ENCODE data around the gene CALM1. TPM values are rescaled to one million over a fixed set of nuclear protein-coding genes. Genes with fewer than 3 reads are reported as not detected.
"Not testable (repeated sequence)": the region's sequence is repeated elsewhere in the genome, so short reads cannot be mapped to it uniquely, and the experiment has no call there.

Gene CALM1
- total and polyA plus RNA-seq, 4 donors: 146 to 517 (median 166) TPM

DNA sequence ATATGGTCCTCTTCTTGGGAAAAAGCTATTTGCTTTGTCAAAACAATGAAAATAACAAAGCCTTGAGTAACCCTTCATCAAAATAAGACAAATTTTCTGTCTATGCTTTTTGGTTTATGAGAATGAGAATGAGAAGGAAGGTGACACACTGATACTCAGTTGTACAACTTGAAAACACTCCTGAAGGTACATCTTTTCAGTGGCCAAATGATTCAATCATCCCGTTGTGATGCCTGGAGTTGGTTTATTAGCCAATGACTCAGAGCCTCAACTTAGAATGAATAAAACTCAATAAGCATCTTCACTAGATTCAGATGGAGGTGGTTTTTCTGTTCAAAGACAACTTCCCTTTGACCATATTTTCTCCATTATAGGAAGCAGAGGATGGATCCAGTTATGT, 7.8 kb upstream of the CALM1 start:
- Histone ChIP-seq H3K4me3 (ENCODE audit: low read depth in 1 of 3, low read length in 3 of 3) (no peak overlapping the region), H3K9me3 (ENCODE audit: control insufficient read depth in 4 of 4, low read length in 3 of 4) (no peaks in the 10 kb centered on the region), H3K9ac (ENCODE audit: low read depth in 1 of 2, low read length in 2 of 2) (no peak overlapping the region), H3K27ac (ENCODE audit: low read depth in 1 of 2, low read length in 2 of 2) (no peak overlapping the region), H3K27me3 (ENCODE audit: control insufficient read depth in 4 of 4, insufficient read depth in 4 of 4, low read length in 3 of 4) (no peaks in the 10 kb centered on the region), H3K4me1 (ENCODE audit: control insufficient read depth in 4 of 4, insufficient read depth in 4 of 4, low read length in 3 of 4) (peaks cover 0 to 8% (median 7%) of the 10 kb centered on the region in 4 donors), H3K36me3 (ENCODE audit: control insufficient read depth in 4 of 4, insufficient read depth in 3 of 4, low read depth in 1 of 4, low read length in 3 of 4) (no peaks in the 10 kb centered on the region)
- TF ChIP-seq YY1 (IDR thresholded peaks at IDR 0.05): no peak
- TF ChIP-seq, protein P1, sequence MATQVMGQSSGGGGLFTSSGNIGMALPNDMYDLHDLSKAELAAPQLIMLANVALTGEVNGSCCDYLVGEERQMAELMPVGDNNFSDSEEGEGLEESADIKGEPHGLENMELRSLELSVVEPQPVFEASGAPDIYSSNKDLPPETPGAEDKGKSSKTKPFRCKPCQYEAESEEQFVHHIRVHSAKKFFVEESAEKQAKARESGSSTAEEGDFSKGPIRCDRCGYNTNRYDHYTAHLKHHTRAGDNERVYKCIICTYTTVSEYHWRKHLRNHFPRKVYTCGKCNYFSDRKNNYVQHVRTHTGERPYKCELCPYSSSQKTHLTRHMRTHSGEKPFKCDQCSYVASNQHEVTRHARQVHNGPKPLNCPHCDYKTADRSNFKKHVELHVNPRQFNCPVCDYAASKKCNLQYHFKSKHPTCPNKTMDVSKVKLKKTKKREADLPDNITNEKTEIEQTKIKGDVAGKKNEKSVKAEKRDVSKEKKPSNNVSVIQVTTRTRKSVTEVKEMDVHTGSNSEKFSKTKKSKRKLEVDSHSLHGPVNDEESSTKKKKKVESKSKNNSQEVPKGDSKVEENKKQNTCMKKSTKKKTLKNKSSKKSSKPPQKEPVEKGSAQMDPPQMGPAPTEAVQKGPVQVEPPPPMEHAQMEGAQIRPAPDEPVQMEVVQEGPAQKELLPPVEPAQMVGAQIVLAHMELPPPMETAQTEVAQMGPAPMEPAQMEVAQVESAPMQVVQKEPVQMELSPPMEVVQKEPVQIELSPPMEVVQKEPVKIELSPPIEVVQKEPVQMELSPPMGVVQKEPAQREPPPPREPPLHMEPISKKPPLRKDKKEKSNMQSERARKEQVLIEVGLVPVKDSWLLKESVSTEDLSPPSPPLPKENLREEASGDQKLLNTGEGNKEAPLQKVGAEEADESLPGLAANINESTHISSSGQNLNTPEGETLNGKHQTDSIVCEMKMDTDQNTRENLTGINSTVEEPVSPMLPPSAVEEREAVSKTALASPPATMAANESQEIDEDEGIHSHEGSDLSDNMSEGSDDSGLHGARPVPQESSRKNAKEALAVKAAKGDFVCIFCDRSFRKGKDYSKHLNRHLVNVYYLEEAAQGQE (IDR thresholded peaks at IDR 0.05): no peak
- no peak for TF ChIP-seq NR2F2 (IDR thresholded peaks at IDR 0.05)
- TF ChIP-seq FOXA2 (IDR thresholded peaks at IDR 0.05): no peak
- TF ChIP-seq TAF1 (conservative IDR thresholded peaks at IDR 0.05): no peak
- TF ChIP-seq, protein P2, sequence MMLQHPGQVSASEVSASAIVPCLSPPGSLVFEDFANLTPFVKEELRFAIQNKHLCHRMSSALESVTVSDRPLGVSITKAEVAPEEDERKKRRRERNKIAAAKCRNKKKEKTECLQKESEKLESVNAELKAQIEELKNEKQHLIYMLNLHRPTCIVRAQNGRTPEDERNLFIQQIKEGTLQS (IDR thresholded peaks at IDR 0.05): no peak
- no peak for TF ChIP-seq HNF4G (IDR thresholded peaks at IDR 0.05)
- no peak for TF ChIP-seq RXRA (IDR thresholded peaks at IDR 0.05)
- 87% methylated on average over 1 of the region's 1 CpG for WGBS
- no peak for DNase-seq (ENCODE audit: low spot score)

DNA sequence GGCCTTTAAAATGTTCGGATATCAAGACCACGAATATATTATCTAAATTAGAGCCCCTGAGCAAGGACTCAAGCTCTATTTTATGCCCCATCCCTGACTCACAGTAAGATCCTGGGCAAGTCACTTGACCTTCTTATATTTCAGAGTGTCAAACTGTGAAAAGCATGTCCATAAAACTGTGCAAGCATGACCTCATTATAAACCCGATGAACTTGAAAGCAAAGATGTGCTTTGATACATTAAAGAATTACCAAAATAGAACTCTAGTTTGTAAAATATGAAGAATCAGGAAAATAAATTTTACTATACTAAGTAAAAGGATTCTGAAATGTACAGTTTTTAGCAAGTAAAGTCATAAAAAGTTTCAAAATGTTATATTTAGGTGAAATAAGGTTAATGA, 2.9 kb upstream of the CALM1 start:
- no peaks in the 10 kb centered on the region for H3K36me3 ChIP-seq (ENCODE audit: control insufficient read depth in 4 of 4, insufficient read depth in 3 of 4, low read depth in 1 of 4, low read length in 3 of 4)
- no peaks in the 10 kb centered on the region for H3K27me3 ChIP-seq (ENCODE audit: control insufficient read depth in 4 of 4, insufficient read depth in 4 of 4, low read length in 3 of 4)
- no peaks in the 10 kb centered on the region for H3K9me3 ChIP-seq (ENCODE audit: control insufficient read depth in 4 of 4, low read length in 3 of 4)
- DNase-seq (ENCODE audit: low spot score): no peak
- no peak for TF ChIP-seq NR2F2 (IDR thresholded peaks at IDR 0.05)
- TF ChIP-seq, protein P3, sequence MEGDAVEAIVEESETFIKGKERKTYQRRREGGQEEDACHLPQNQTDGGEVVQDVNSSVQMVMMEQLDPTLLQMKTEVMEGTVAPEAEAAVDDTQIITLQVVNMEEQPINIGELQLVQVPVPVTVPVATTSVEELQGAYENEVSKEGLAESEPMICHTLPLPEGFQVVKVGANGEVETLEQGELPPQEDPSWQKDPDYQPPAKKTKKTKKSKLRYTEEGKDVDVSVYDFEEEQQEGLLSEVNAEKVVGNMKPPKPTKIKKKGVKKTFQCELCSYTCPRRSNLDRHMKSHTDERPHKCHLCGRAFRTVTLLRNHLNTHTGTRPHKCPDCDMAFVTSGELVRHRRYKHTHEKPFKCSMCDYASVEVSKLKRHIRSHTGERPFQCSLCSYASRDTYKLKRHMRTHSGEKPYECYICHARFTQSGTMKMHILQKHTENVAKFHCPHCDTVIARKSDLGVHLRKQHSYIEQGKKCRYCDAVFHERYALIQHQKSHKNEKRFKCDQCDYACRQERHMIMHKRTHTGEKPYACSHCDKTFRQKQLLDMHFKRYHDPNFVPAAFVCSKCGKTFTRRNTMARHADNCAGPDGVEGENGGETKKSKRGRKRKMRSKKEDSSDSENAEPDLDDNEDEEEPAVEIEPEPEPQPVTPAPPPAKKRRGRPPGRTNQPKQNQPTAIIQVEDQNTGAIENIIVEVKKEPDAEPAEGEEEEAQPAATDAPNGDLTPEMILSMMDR (IDR thresholded peaks at IDR 0.05; ENCODE audit: low read depth, low read length, missing input control): no peak
- TF ChIP-seq JUND (IDR thresholded peaks at IDR 0.05): no peak
- TF ChIP-seq YY1 (IDR thresholded peaks at IDR 0.05): no peak
- TF ChIP-seq RXRA (IDR thresholded peaks at IDR 0.05): no peak
- TF ChIP-seq SP1 (IDR thresholded peaks at IDR 0.05): no peak
- TF ChIP-seq TAF1 (conservative IDR thresholded peaks at IDR 0.05): no peak
- no peak for TF ChIP-seq EGR1 (IDR thresholded peaks at IDR 0.05; ENCODE audit: low read depth in 2 of 2)
- no peak for TF ChIP-seq GABPA (IDR thresholded peaks at IDR 0.05 in 1 of 2, conservative IDR thresholded peaks at IDR 0.05 in 1 of 2)
- no peak for TF ChIP-seq RAD21 (IDR thresholded peaks at IDR 0.05)
- TF ChIP-seq, protein P1 (IDR thresholded peaks at IDR 0.05): no peak
- H3K4me3 ChIP-seq (ENCODE audit: low read depth in 1 of 3, low read length in 3 of 3): no peak overlapping the region
- H3K27ac ChIP-seq (ENCODE audit: low read depth in 1 of 2, low read length in 2 of 2): no peak overlapping the region
- WGBS: 85% methylated on average over 3 of the region's 3 CpGs
- H3K9ac ChIP-seq (ENCODE audit: low read depth in 1 of 2, low read length in 2 of 2): no peak overlapping the region
- H3K4me1 ChIP-seq (ENCODE audit: control insufficient read depth in 4 of 4, insufficient read depth in 4 of 4, low read length in 3 of 4): peaks cover 0 to 14% (median 7%) of the 10 kb centered on the region in 4 donors

DNA sequence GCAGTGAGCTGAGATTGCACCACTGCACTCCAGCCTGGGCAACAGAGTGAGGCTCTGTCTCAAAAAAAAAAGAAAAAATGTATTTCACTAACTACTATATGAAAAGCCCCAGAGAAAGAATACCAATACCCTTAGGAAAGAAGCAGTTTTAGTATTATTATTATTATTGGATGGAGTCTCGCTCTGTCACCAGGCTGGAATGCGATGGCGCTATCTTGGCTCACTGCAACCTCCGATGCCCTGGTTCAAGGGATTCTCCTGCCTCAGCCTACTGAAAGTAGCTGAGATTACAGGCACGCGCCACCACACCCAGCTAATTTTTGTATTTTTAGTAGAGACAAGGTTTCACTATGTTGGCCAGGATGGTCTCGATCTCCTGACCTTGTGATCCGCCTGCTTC, 2.0 kb upstream of the CALM1 start:
- H3K27ac ChIP-seq (ENCODE audit: low read depth in 1 of 2, low read length in 2 of 2); H3K9ac ChIP-seq (ENCODE audit: low read depth in 1 of 2, low read length in 2 of 2); H3K36me3 ChIP-seq (ENCODE audit: control insufficient read depth in 4 of 4, insufficient read depth in 3 of 4, low read depth in 1 of 4, low read length in 3 of 4); DNase-seq (ENCODE audit: low spot score); H3K27me3 ChIP-seq (ENCODE audit: control insufficient read depth in 4 of 4, insufficient read depth in 4 of 4, low read length in 3 of 4); H3K4me3 ChIP-seq (ENCODE audit: low read depth in 1 of 3, low read length in 3 of 3); H3K9me3 ChIP-seq (ENCODE audit: control insufficient read depth in 4 of 4, low read length in 3 of 4): not testable (repeated sequence)
- peaks cover 4 to 22% (median 14%) of the 10 kb centered on the region in 4 donors for H3K4me1 ChIP-seq (ENCODE audit: control insufficient read depth in 4 of 4, insufficient read depth in 4 of 4, low read length in 3 of 4)
- 99% methylated on average over 8 of the region's 8 CpGs for WGBS
